Measurements from ENCODE around the gene ERC2. TPM values are rescaled to one million over a fixed set of nuclear protein-coding genes. Genes with fewer than 3 reads are reported as not detected.

ERC2 gene
- total RNA-seq, 2 donors from 2014 or later: 1.2 TPM; not detected in 1

GRCh38 chr3:55661571-55661970, 806.7 kb downstream of the ERC2 start:
- TF ChIP-seq CTCF (IDR thresholded peaks at IDR 0.05): no peak
- no peak for DNase-seq (ENCODE audit: low spot score)

DNA sequence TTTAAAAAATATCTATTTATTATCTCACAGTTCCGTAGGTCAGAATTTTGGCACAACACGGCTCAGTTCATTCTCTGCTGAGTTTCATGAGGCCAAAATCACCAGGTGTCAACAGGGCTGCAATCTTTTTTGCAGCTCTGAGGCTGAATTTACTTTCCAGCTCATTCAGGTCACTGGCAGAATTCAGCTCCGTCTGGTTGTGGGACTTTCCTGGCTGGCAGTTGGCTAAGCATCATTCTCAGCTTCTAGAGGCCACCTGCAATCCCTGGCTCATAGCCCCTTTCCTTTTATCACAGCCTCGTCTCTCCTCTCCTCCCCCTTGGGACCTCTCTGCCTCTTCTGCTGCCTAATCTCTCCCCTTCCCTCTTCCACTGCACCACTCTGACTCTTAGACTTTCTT, 807.1 kb downstream of the ERC2 start:
- ATAC-seq (ENCODE audit: insufficient number of reproducible peaks, low FRiP score, low read depth): no peak
- Histone ChIP-seq H3K27ac (no peak overlapping the region), H3K4me3 (no peak overlapping the region), H3K9me3 (no peaks in the 10 kb centered on the region), H3K4me1 (ENCODE audit: control insufficient read depth in 1 of 2, low read depth in 2 of 2) (peaks cover 4 to 5% of the 10 kb centered on the region in 2 donors), H3K36me3 (no peaks in the 10 kb centered on the region), H3K27me3 (replicated peaks; ENCODE audit: insufficient read depth) (no peaks in the 10 kb centered on the region)
- no peak for TF ChIP-seq CTCF (IDR thresholded peaks at IDR 0.05)
- DNase-seq (ENCODE audit: low spot score): no peak

More at GRCh38 chr3:55661571-55661970, 806.7 kb downstream of the ERC2 start:
- no peak for ATAC-seq (ENCODE audit: insufficient number of reproducible peaks, low FRiP score, low read depth)
- Histone ChIP-seq H3K4me3 (no peak overlapping the region), H3K9me3 (no peaks in the 10 kb centered on the region), H3K27me3 (replicated peaks; ENCODE audit: insufficient read depth) (no peaks in the 10 kb centered on the region), H3K36me3 (no peaks in the 10 kb centered on the region), H3K27ac (no peak overlapping the region), H3K4me1 (ENCODE audit: control insufficient read depth in 1 of 2, low read depth in 2 of 2) (peaks cover 4 to 5% of the 10 kb centered on the region in 2 donors)

- Histone ChIP-seq H3K27ac (no peak overlapping the region), H3K4me1 (ENCODE audit: control insufficient read depth in 1 of 2, low read depth in 2 of 2) (peaks cover 4 to 5% of the 10 kb centered on the region in 2 donors), H3K36me3 (no peaks in the 10 kb centered on the region), H3K27me3 (replicated peaks; ENCODE audit: insufficient read depth) (no peaks in the 10 kb centered on the region), H3K4me3 (no peak overlapping the region), H3K9me3 (no peaks in the 10 kb centered on the region)
- TF ChIP-seq CTCF (IDR thresholded peaks at IDR 0.05): no peak
- ATAC-seq (ENCODE audit: insufficient number of reproducible peaks, low FRiP score, low read depth): no peak
- no peak for DNase-seq (ENCODE audit: low spot score)
Observed at GRCh38 chr3:55660642-55661041, 807.6 kb downstream of the ERC2 start.

DNA sequence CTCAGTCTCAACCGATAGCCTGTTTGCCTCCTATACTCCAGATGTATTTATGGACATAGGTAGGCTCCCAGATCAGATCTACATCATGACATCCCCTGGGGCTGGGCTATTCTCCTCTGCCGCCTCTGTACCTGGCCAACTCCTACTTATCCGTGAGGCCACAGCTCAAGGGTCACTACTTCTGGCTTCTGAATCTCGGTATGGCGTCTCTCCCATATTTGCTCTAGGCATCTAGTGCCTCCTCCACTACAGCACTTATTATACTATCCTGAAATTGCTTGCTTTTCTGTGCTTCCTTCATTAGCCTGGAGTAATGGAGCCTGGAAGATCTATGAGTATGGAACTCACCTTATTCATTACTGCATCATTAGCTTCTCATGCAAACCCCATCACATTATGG, 808.6 kb downstream of the ERC2 start:
- TF ChIP-seq CTCF (IDR thresholded peaks at IDR 0.05): no peak
- H3K4me3 ChIP-seq: no peak overlapping the region
- no peaks in the 10 kb centered on the region for H3K27me3 ChIP-seq (replicated peaks; ENCODE audit: insufficient read depth)
- ATAC-seq (ENCODE audit: insufficient number of reproducible peaks, low FRiP score, low read depth): no peak
- no peak for DNase-seq (ENCODE audit: low spot score)
- no peaks in the 10 kb centered on the region for H3K36me3 ChIP-seq
- H3K27ac ChIP-seq: no peak overlapping the region
- peaks cover 4 to 5% of the 10 kb centered on the region in 2 donors for H3K4me1 ChIP-seq (ENCODE audit: control insufficient read depth in 1 of 2, low read depth in 2 of 2)
- H3K9me3 ChIP-seq: no peaks in the 10 kb centered on the region

GRCh38 chr3:55658690-55659562, 809.3 kb downstream of the ERC2 start:
- no peak overlapping the region for H3K4me3 ChIP-seq
- TF ChIP-seq CTCF (IDR thresholded peaks at IDR 0.05): no peak
- no peak for DNase-seq (ENCODE audit: low spot score)
- H3K4me1 ChIP-seq (ENCODE audit: control insufficient read depth in 1 of 2, low read depth in 2 of 2): peaks cover 4 to 5% of the 10 kb centered on the region in 2 donors
- H3K27me3 ChIP-seq (replicated peaks; ENCODE audit: insufficient read depth): no peaks in the 10 kb centered on the region
- ATAC-seq (ENCODE audit: insufficient number of reproducible peaks, low FRiP score, low read depth): no peak
- H3K9me3 ChIP-seq: no peaks in the 10 kb centered on the region
- no peak overlapping the region for H3K27ac ChIP-seq
- no peaks in the 10 kb centered on the region for H3K36me3 ChIP-seq
